AG10803 (cell line): ENCODE data around the gene FGG.

Experiments used
- DNase-seq: peaks from one replicate; pipeline ENCODE4 v3.0.0; 2010; ENCODE audit warnings: low read depth
- H3K4me3 ChIP-seq: 2 replicates; pipeline ENCODE4 v1.5.1; 2011; ENCODE audit warnings: mild to moderate bottlenecking, low read length, control low read depth
- CTCF ChIP-seq: conservative IDR thresholded peaks from 2 replicates; pipeline ENCODE4 v1.5.1; 2011; ENCODE audit warnings: mild to moderate bottlenecking, low read length, control low read depth, inconsistent platforms

FGG gene

GRCh38 chr4:154585369-154586018, 27.0 kb downstream of the FGG start:
- H3K4me3 ChIP-seq: no peak overlapping the region
- DNase-seq: no peak
- no peak for TF ChIP-seq CTCF

GRCh38 chr4:154584259-154584658, 28.2 kb downstream of the FGG start:
- no peak for DNase-seq
- no peak for TF ChIP-seq CTCF
- no peak overlapping the region for H3K4me3 ChIP-seq

GRCh38 chr4:154583677-154584076, 28.8 kb downstream of the FGG start:
- TF ChIP-seq CTCF: no peak
- no peak for DNase-seq
- H3K4me3 ChIP-seq: no peak overlapping the region

GRCh38 chr4:154583230-154583629, 29.2 kb downstream of the FGG start:
- no peak for DNase-seq
- TF ChIP-seq CTCF: no peak
- no peak overlapping the region for H3K4me3 ChIP-seq

GRCh38 chr4:154582723-154583122, 29.7 kb downstream of the FGG start:
- DNase-seq: no peak
- no peak for TF ChIP-seq CTCF
- H3K4me3 ChIP-seq: no peak overlapping the region

GRCh38 chr4:154579927-154580326, 32.5 kb downstream of the FGG start:
- H3K4me3 ChIP-seq: no peak overlapping the region
- no peak for DNase-seq

GRCh38 chr4:154578919-154579318, 33.5 kb downstream of the FGG start:
- no peak for DNase-seq
- H3K4me3 ChIP-seq: no peak overlapping the region
- no peak for TF ChIP-seq CTCF

More at GRCh38 chr4:154579927-154580326, 32.5 kb downstream of the FGG start:
- no peak for TF ChIP-seq CTCF
